Cardiac muscle cell (in vitro differentiated cells and primary cell): ENCODE measurements around the gene ZNF804A. TPM values are rescaled to one million over a fixed set of nuclear protein-coding genes. Genes with fewer than 3 reads are reported as not detected.

Experiments
- DNase-seq, 2 donors: peaks; one replicate each; pipeline versions ENCODE4 v3.0.0 to v3.0.0-alpha.2; 2010 to 2017; ENCODE audit warnings: low read depth in 1 of 2, low spot score in 1 of 2
- H3K27ac ChIP-seq: fragments of 200-600 bp; sonication (generic); 2 replicates; pipeline ENCODE4 v1.5.1; 2016
- H3K27me3 ChIP-seq: fragments of 200-600 bp; sonication (generic); 2 replicates; pipeline ENCODE4 v1.6.0; 2016; ENCODE audit warnings: control low read depth
- H3K36me3 ChIP-seq: fragments of 200-600 bp; sonication (generic); 2 replicates; pipeline ENCODE4 v1.5.1; 2016; ENCODE audit warnings: control low read depth
- H3K4me1 ChIP-seq: fragments of 200-600 bp; sonication (generic); 2 replicates; pipeline ENCODE4 v1.8.1; 2017; ENCODE audit warnings: low read depth, mild to moderate bottlenecking, mixed run types
- H3K4me3 ChIP-seq: fragments of 200-600 bp; sonication (generic); 2 replicates; pipeline ENCODE4 v1.5.1; 2016; ENCODE audit warnings: mild to moderate bottlenecking
- H3K9me3 ChIP-seq: fragments of 200-600 bp; sonication (generic); 2 replicates; pipeline ENCODE4 v1.5.1; 2017; ENCODE audit warnings: low read depth, mild to moderate bottlenecking, control low read depth
- polyA plus RNA-seq: library from polyadenylated mRNA; unstranded; fragments of >200 nt; fragmentation: Nextera tagmentation; extraction: Ambion mirVana; gene quantifications from 2 replicates; pipeline ENCODE4 v1.2.1, GENCODE V29; 2016
- total RNA-seq: library from RNA; depleted of rRNA; stranded (reverse); fragments of >200 nt; gene quantifications from 2 replicates; pipeline ENCODE4 v1.2.3, GENCODE V29; 2016
- TF ChIP-seq, protein P1 (sequence below): IDR thresholded peaks from 2 replicates; pipeline ENCODE4 v1.5.1; 2012; ENCODE audit warnings: low read depth, mild to moderate bottlenecking, low read length

The ZNF804A gene
- total and polyA plus RNA-seq, 2 experiments from 2014 or later, result 0.12 TPM; not detected in 1

DNA sequence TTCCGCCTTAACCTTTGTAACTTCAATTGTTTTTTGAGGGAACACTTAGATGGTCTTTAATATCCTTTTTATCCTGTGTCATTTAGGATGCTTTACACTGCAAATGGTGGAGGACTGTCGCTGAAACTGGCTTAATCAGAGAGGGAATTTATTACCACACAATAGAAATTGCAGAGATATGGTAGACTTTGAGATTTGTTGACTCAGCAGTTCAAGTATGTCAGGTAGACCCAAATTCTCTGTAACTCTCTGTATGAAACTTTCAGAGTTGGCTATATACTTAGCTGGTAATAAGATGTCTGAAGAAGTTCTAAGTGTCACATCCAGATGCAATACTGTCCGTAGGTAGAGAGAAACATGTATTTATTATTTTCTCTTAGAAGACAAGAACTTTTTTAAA lies 100.1 kb downstream of the ZNF804A start:
- DNase-seq, result no peak
- TF ChIP-seq, protein P1, sequence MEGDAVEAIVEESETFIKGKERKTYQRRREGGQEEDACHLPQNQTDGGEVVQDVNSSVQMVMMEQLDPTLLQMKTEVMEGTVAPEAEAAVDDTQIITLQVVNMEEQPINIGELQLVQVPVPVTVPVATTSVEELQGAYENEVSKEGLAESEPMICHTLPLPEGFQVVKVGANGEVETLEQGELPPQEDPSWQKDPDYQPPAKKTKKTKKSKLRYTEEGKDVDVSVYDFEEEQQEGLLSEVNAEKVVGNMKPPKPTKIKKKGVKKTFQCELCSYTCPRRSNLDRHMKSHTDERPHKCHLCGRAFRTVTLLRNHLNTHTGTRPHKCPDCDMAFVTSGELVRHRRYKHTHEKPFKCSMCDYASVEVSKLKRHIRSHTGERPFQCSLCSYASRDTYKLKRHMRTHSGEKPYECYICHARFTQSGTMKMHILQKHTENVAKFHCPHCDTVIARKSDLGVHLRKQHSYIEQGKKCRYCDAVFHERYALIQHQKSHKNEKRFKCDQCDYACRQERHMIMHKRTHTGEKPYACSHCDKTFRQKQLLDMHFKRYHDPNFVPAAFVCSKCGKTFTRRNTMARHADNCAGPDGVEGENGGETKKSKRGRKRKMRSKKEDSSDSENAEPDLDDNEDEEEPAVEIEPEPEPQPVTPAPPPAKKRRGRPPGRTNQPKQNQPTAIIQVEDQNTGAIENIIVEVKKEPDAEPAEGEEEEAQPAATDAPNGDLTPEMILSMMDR, result no peak
- Histone ChIP-seq H3K4me1 (no peaks in the 10 kb centered on the region), H3K27ac (no peak overlapping the region), H3K36me3 (no peaks in the 10 kb centered on the region), H3K27me3 (no peaks in the 10 kb centered on the region), H3K9me3 (no peaks in the 10 kb centered on the region), H3K4me3 (no peak overlapping the region)

DNA sequence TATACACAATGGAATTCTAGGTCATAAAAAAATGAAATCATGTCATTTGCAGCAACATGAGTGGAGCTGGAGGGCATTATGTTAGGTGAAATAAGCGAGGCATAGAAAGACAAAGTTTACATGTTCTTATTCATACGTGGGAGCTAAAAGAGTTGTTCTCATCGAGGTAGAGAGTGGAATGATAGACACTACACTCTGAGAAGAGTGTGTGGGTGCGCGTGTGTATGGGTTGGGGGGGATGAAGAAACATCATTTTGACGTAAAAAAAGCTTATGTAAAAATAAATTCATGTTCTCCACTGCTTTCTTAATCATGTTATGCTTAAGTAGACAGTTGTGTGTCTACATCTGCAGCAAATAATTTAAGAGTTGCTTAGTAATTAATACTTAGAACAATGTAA lies 123.6 kb downstream of the ZNF804A start:
- Histone ChIP-seq H3K27ac (no peak overlapping the region), H3K4me1 (no peaks in the 10 kb centered on the region), H3K9me3 (no peaks in the 10 kb centered on the region), H3K27me3 (no peaks in the 10 kb centered on the region), H3K36me3 (no peaks in the 10 kb centered on the region), H3K4me3 (no peak overlapping the region)
- DNase-seq, result no peak
- TF ChIP-seq, protein P1, result no peak

DNA sequence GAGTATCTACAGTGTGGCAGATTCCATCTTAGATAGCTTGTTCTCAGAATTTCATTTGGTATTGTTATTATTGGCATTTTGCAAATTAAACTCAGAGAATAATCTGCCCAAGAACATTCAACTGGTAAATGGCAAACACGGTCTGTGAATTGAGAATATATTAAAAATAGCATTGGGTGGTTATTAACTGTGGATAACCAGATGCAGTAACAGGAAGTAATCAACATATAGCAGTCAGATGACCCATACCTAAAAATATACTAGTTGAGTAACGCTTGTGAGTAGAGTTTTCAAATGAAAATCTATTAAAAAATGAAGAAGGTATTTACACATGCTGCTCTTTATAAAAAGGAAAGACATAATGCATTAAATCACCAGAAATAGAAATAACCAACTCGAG lies 129.5 kb downstream of the ZNF804A start:
- H3K4me3 ChIP-seq, result no peak overlapping the region
- no peak overlapping the region for H3K27ac ChIP-seq
- TF ChIP-seq, protein P1, result no peak
- H3K36me3 ChIP-seq, result no peaks in the 10 kb centered on the region
- H3K27me3 ChIP-seq, result no peaks in the 10 kb centered on the region
- no peaks in the 10 kb centered on the region for H3K9me3 ChIP-seq
- no peak for DNase-seq
- H3K4me1 ChIP-seq, result no peaks in the 10 kb centered on the region

DNA sequence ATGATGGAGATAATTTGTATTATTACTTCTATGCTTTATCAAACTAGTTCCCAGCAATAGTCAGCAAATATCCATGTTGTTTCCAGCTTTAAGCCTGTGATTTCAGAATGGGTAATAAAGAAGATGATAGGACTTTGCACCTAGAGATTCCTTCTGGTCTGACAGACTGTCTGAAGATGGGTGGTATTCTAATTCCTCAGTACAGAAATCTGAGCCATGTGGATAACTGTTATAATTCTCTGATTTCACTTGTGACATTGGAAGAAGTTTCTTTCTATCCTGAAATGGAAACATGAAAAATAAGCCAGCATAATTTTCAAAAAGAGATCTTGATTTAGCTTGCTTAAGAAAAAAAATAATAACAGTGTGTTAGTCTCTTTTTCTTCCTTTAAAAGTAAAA lies 130.1 kb downstream of the ZNF804A start:
- Histone ChIP-seq H3K4me3 (no peak overlapping the region), H3K27ac (no peak overlapping the region), H3K4me1 (no peaks in the 10 kb centered on the region), H3K9me3 (no peaks in the 10 kb centered on the region), H3K36me3 (no peaks in the 10 kb centered on the region), H3K27me3 (no peaks in the 10 kb centered on the region)
- no peak for DNase-seq
- TF ChIP-seq, protein P1, result no peak

DNA sequence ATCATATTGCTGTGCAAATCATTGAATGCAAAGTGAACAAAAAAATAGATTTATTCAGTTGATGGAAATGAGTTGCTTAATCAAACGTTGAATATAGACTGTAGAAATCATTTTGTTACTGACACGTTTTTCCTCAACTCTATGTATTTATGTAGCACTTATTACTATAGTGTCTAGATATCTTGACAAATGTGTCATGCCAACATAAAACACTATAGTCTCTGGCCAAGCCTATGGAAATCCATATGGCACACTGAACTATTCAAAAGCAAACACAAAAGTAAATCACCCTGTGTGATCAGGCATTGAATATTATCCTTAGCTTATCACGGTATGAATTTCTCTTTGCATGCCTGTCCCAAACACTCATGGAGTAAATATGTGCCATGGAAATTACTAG lies 131.3 kb downstream of the ZNF804A start:
- Histone ChIP-seq H3K4me1 (no peaks in the 10 kb centered on the region), H3K4me3 (no peak overlapping the region), H3K27ac (no peak overlapping the region), H3K36me3 (no peaks in the 10 kb centered on the region), H3K9me3 (no peaks in the 10 kb centered on the region), H3K27me3 (no peaks in the 10 kb centered on the region)
- TF ChIP-seq, protein P1, result no peak
- no peak for DNase-seq

DNA sequence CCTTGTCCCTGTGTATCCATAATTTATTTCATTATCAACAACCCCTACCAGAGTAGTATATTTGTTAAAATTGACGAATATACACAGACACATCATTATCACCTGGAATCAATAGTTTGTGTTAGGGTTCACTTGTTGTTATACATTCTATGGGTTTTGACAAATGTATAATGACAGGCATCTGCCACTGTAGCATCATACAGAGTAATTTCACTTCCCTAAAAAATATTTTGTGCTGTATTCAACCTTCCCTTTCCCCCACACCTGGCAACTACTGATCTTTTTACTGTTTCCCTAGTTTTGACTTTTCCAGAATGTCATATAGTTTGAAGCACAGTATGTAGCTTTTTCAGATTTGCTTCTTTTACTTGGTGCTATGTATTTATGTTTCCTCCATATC lies 132.0 kb downstream of the ZNF804A start:
- TF ChIP-seq, protein P1, result no peak
- Histone ChIP-seq H3K4me3 (no peak overlapping the region), H3K4me1 (no peaks in the 10 kb centered on the region), H3K36me3 (no peaks in the 10 kb centered on the region), H3K9me3 (no peaks in the 10 kb centered on the region), H3K27me3 (no peaks in the 10 kb centered on the region), H3K27ac (no peak overlapping the region)
- no peak for DNase-seq
